ENCODE data around the gene MISP. TPM values are rescaled to one million over a fixed set of nuclear protein-coding genes. Genes with fewer than 3 reads are reported as not detected.
A peak's percentile ranks its signal among the peaks of the same experiment; 100 is the strongest.

The MISP gene
- total and polyA plus RNA-seq, 2 of the 13 experiments (the other 11 are each of a cell fraction or from before 2014, with no cell fraction given): 0.67 to 1.3 TPM

MicroRNAs encoded within 50 kb of the gene (microRNA counts, 767-probe panel; counts per million panel counts)
- not detected for microRNA hsa-miR-3187-3p

Small RNA genes lying within 50 kb of the gene (microRNA-seq; reads per million reads assigned to microRNA genes)
- gene MIR3187 (31.0 reads per million, percentile 60 among the genes with 10 or more reads in this experiment), gene MIR4745 (13.1 reads per million, percentile 50 among the genes with 10 or more reads in this experiment)

Small RNA genes lying within 50 kb of the gene (small RNA-seq; reads per million reads assigned to genes)
- gene MIR3187 (ENCODE audit: insufficient read depth in 2 of 3, insufficient read length in 3 of 3, low read depth in 2 of 3, low replicate concordance in 1 of 3): 0 reads per million in 3 experiments

Other genes with a start within 250 kb of the MISP start
- gene TPGS1, start 243.6 kb upstream of the MISP start, total RNA-seq (2016; rRNA removed; fragmentation: Illumina TruSeq; extraction: Trizol): 4.2 and 6.2 TPM in 2 replicates
- 1.1 and 2.0 TPM in 2 replicates for gene TPGS1, start 243.6 kb upstream of the MISP start, polyA plus RNA-seq (2011; rRNA removed)
- 119 and 138 TPM in 2 replicates for gene CDC34, start 219.4 kb upstream of the MISP start, total RNA-seq (2016; rRNA removed; fragmentation: Illumina TruSeq; extraction: Trizol)
- 140 and 150 TPM in 2 replicates for gene CDC34, start 219.4 kb upstream of the MISP start, polyA plus RNA-seq (2011; rRNA removed)
- gene GZMM, start 207.1 kb upstream of the MISP start, total RNA-seq (2016; rRNA removed; fragmentation: Illumina TruSeq; extraction: Trizol): not detected in 2 replicates
- 0.07 TPM in 1 of 2 replicates, not detected in the other for gene GZMM, start 207.1 kb upstream of the MISP start, polyA plus RNA-seq (2011; rRNA removed)
- gene BSG, start 178.5 kb upstream of the MISP start, total RNA-seq (2016; rRNA removed; fragmentation: Illumina TruSeq; extraction: Trizol): 136 and 309 TPM in 2 replicates
- 754 and 1,057 TPM in 2 replicates for gene BSG, start 178.5 kb upstream of the MISP start, polyA plus RNA-seq (2011; rRNA removed)
- gene HCN2, start 161.2 kb upstream of the MISP start, total RNA-seq (2016; rRNA removed; fragmentation: Illumina TruSeq; extraction: Trizol): not detected in 2 replicates
- 0.01 and 0.05 TPM in 2 replicates for gene HCN2, start 161.2 kb upstream of the MISP start, polyA plus RNA-seq (2011; rRNA removed)
- gene POLRMT, start 117.6 kb upstream of the MISP start, total RNA-seq (2016; rRNA removed; fragmentation: Illumina TruSeq; extraction: Trizol): 52.5 and 78.0 TPM in 2 replicates
- 101 and 114 TPM in 2 replicates for gene POLRMT, start 117.6 kb upstream of the MISP start, polyA plus RNA-seq (2011; rRNA removed)
- gene FGF22, start 111.2 kb upstream of the MISP start, total RNA-seq (2016; rRNA removed; fragmentation: Illumina TruSeq; extraction: Trizol): 0.24 TPM in 1 of 2 replicates, not detected in the other
- 0.07 TPM in 1 of 2 replicates, not detected in the other for gene FGF22, start 111.2 kb upstream of the MISP start, polyA plus RNA-seq (2011; rRNA removed)
- gene RNF126, start 87.9 kb upstream of the MISP start, total RNA-seq (2016; rRNA removed; fragmentation: Illumina TruSeq; extraction: Trizol): 18.5 and 34.0 TPM in 2 replicates
- gene RNF126, start 87.9 kb upstream of the MISP start, polyA plus RNA-seq (2011; rRNA removed): 23.2 and 24.6 TPM in 2 replicates
- 5.8 and 13.5 TPM in 2 replicates for gene FSTL3, start 74.7 kb upstream of the MISP start, total RNA-seq (2016; rRNA removed; fragmentation: Illumina TruSeq; extraction: Trizol)
- 15.6 and 30.9 TPM in 2 replicates for gene FSTL3, start 74.7 kb upstream of the MISP start, polyA plus RNA-seq (2011; rRNA removed)
- gene PRSS57, start 55.7 kb upstream of the MISP start, total RNA-seq (2016; rRNA removed; fragmentation: Illumina TruSeq; extraction: Trizol): not detected in 2 replicates
- gene PRSS57, start 55.7 kb upstream of the MISP start, polyA plus RNA-seq (2011; rRNA removed): 0.12 and 0.20 TPM in 2 replicates
- 9.7 and 10.8 TPM in 2 replicates for gene PALM, start 42.2 kb upstream of the MISP start, total RNA-seq (2016; rRNA removed; fragmentation: Illumina TruSeq; extraction: Trizol)
- gene PALM, start 42.2 kb upstream of the MISP start, polyA plus RNA-seq (2011; rRNA removed): 4.0 and 5.4 TPM in 2 replicates
- 188 and 195 TPM in 2 replicates for gene PTBP1, start 46.3 kb downstream of the MISP start, total RNA-seq (2016; rRNA removed; fragmentation: Illumina TruSeq; extraction: Trizol)
- 288 and 314 TPM in 2 replicates for gene PTBP1, start 46.3 kb downstream of the MISP start, polyA plus RNA-seq (2011; rRNA removed)
- gene PLPPR3, start 70.8 kb downstream of the MISP start, total RNA-seq (2016; rRNA removed; fragmentation: Illumina TruSeq; extraction: Trizol): 0.07 TPM in 1 of 2 replicates, not detected in the other
- 0.16 and 0.17 TPM in 2 replicates for gene PLPPR3, start 70.8 kb downstream of the MISP start, polyA plus RNA-seq (2011; rRNA removed)
- not detected in 2 replicates for gene AZU1, start 76.7 kb downstream of the MISP start, total RNA-seq (2016; rRNA removed; fragmentation: Illumina TruSeq; extraction: Trizol)
- 0.08 TPM in 1 of 2 replicates, not detected in the other for gene AZU1, start 76.7 kb downstream of the MISP start, polyA plus RNA-seq (2011; rRNA removed)
- not detected in 2 replicates for gene PRTN3, start 89.9 kb downstream of the MISP start, total RNA-seq (2016; rRNA removed; fragmentation: Illumina TruSeq; extraction: Trizol)
- gene PRTN3, start 89.9 kb downstream of the MISP start, polyA plus RNA-seq (2011; rRNA removed): 0.10 TPM in 1 of 2 replicates, not detected in the other
- not detected in 2 replicates for gene ELANE, start 101.2 kb downstream of the MISP start, total RNA-seq (2016; rRNA removed; fragmentation: Illumina TruSeq; extraction: Trizol)
- gene ELANE, start 101.2 kb downstream of the MISP start, polyA plus RNA-seq (2011; rRNA removed): not detected in 2 replicates
- gene CFD, start 108.6 kb downstream of the MISP start, total RNA-seq (2016; rRNA removed; fragmentation: Illumina TruSeq; extraction: Trizol): 3.6 and 4.6 TPM in 2 replicates
- 2.3 and 3.9 TPM in 2 replicates for gene CFD, start 108.6 kb downstream of the MISP start, polyA plus RNA-seq (2011; rRNA removed)
- 14.8 and 18.4 TPM in 2 replicates for gene MED16, start 142.1 kb downstream of the MISP start, total RNA-seq (2016; rRNA removed; fragmentation: Illumina TruSeq; extraction: Trizol)
- 13.3 and 16.9 TPM in 2 replicates for gene MED16, start 142.1 kb downstream of the MISP start, polyA plus RNA-seq (2011; rRNA removed)
- gene RNU6-9, start 142.4 kb downstream of the MISP start, total RNA-seq (2016; rRNA removed; fragmentation: Illumina TruSeq; extraction: Trizol): under 0.01 TPM in 1 of 2 replicates, not detected in the other
- not detected in 2 replicates for gene RNU6-9, start 142.4 kb downstream of the MISP start, polyA plus RNA-seq (2011; rRNA removed)
- gene R3HDM4, start 162.1 kb downstream of the MISP start, total RNA-seq (2016; rRNA removed; fragmentation: Illumina TruSeq; extraction: Trizol): 21.8 and 26.2 TPM in 2 replicates
- gene R3HDM4, start 162.1 kb downstream of the MISP start, polyA plus RNA-seq (2011; rRNA removed): 26.9 and 40.4 TPM in 2 replicates
- 3.9 and 10.2 TPM in 2 replicates for gene KISS1R, start 166.2 kb downstream of the MISP start, total RNA-seq (2016; rRNA removed; fragmentation: Illumina TruSeq; extraction: Trizol)
- gene KISS1R, start 166.2 kb downstream of the MISP start, polyA plus RNA-seq (2011; rRNA removed): 1.1 and 1.5 TPM in 2 replicates
- gene ARID3A, start 174.9 kb downstream of the MISP start, total RNA-seq (2016; rRNA removed; fragmentation: Illumina TruSeq; extraction: Trizol): 53.8 and 71.3 TPM in 2 replicates
- 77.9 and 102 TPM in 2 replicates for gene ARID3A, start 174.9 kb downstream of the MISP start, polyA plus RNA-seq (2011; rRNA removed)
- gene WDR18, start 233.2 kb downstream of the MISP start, total RNA-seq (2016; rRNA removed; fragmentation: Illumina TruSeq; extraction: Trizol): 47.6 and 49.7 TPM in 2 replicates
- gene WDR18, start 233.2 kb downstream of the MISP start, polyA plus RNA-seq (2011; rRNA removed): 36.4 and 44.6 TPM in 2 replicates
- gene GRIN3B, start 249.3 kb downstream of the MISP start, total RNA-seq (2016; rRNA removed; fragmentation: Illumina TruSeq; extraction: Trizol): 0.07 TPM in 1 of 2 replicates, not detected in the other
- gene GRIN3B, start 249.3 kb downstream of the MISP start, polyA plus RNA-seq (2011; rRNA removed): 0.20 and 0.34 TPM in 2 replicates

Measured in HepG2 (cell line).